Trophoblast cell (in vitro differentiated cells and primary cell): ENCODE measurements around the gene TESK2.
"Not testable (repeated sequence)": the region's sequence is repeated elsewhere in the genome, so short reads cannot be mapped to it uniquely, and the experiment has no call there.

ENCODE experiments used
- DNase-seq, 2 donors: peaks; one replicate each; pipeline ENCODE4 v3.0.0-alpha.2; 2016
- H2AFZ ChIP-seq: 2 replicates; pipeline ENCODE4 v1.6.1; 2013; ENCODE audit warnings: low read length, moderate library complexity, mild to moderate bottlenecking; ENCODE audit not compliant: insufficient read depth, poor library complexity
- H2AK5ac ChIP-seq: 2 replicates; pipeline ENCODE4 v1.6.1; 2013; ENCODE audit warnings: mild to moderate bottlenecking, low read length
- H2BK120ac ChIP-seq: 2 replicates; pipeline ENCODE4 v1.6.1; 2013; ENCODE audit warnings: low read length, mild to moderate bottlenecking, moderate library complexity; ENCODE audit not compliant: insufficient read depth, poor library complexity
- H2BK12ac ChIP-seq: 2 replicates; pipeline ENCODE4 v1.6.1; 2013; ENCODE audit warnings: mild to moderate bottlenecking, low read length, moderate library complexity
- H2BK5ac ChIP-seq: 2 replicates; pipeline ENCODE4 v1.6.1; 2013; ENCODE audit warnings: low read length, low read depth, moderate library complexity, mild to moderate bottlenecking; ENCODE audit not compliant: poor library complexity
- H3K14ac ChIP-seq: 2 replicates; pipeline ENCODE4 v1.6.1; 2013; ENCODE audit warnings: mild to moderate bottlenecking, low read length
- H3K18ac ChIP-seq: 2 replicates; pipeline ENCODE4 v1.6.1; 2013; ENCODE audit warnings: mild to moderate bottlenecking, low read length
- H3K23ac ChIP-seq: 2 replicates; pipeline ENCODE4 v1.6.1; 2013; ENCODE audit warnings: low read length
- H3K27ac ChIP-seq: 2 replicates; pipeline ENCODE4 v1.5.1; 2013; ENCODE audit warnings: low read depth, mild to moderate bottlenecking, inconsistent platforms, low read length, moderate library complexity
- H3K27me3 ChIP-seq: 2 replicates; pipeline ENCODE4 v1.6.1; 2013; ENCODE audit warnings: inconsistent platforms, mild to moderate bottlenecking, low read length, moderate library complexity; ENCODE audit not compliant: insufficient read depth
- H3K36me3 ChIP-seq, 2 experiments: 1 replicate in 1 of 2; 2 replicates in 1 of 2; pipeline ENCODE4 v1.6.1; 2013; ENCODE audit warnings: low read length in 2 of 2, mild to moderate bottlenecking in 2 of 2, moderate library complexity in 1 of 2; ENCODE audit not compliant: insufficient read depth in 2 of 2, control insufficient read depth in 1 of 2
- H3K4ac ChIP-seq: 2 replicates; pipeline ENCODE4 v1.6.1; 2013; ENCODE audit warnings: low read depth, mild to moderate bottlenecking, low read length, moderate library complexity
- H3K4me1 ChIP-seq, 2 experiments: 1 replicate in 1 of 2; 2 replicates in 1 of 2; pipeline ENCODE4 v1.6.1; 2013; ENCODE audit warnings: low read length in 2 of 2, mild to moderate bottlenecking in 2 of 2, moderate library complexity in 1 of 2; ENCODE audit not compliant: insufficient read depth in 2 of 2, control insufficient read depth in 1 of 2
- H3K4me2 ChIP-seq: 2 replicates; pipeline ENCODE4 v1.6.1; 2013; ENCODE audit warnings: inconsistent platforms, mild to moderate bottlenecking, low read length, moderate library complexity
- H3K4me3 ChIP-seq: 2 replicates; pipeline ENCODE4 v1.5.1; 2013; ENCODE audit warnings: mild to moderate bottlenecking, low read depth, low read length, inconsistent platforms
- H3K79me1 ChIP-seq: one replicate; pipeline ENCODE4 v1.6.1; 2013; ENCODE audit warnings: low read length
- H3K79me2 ChIP-seq: 2 replicates; pipeline ENCODE4 v1.6.1; 2013; ENCODE audit warnings: low read length, mild to moderate bottlenecking; ENCODE audit not compliant: control insufficient read depth, insufficient read depth, poor library complexity
- H3K9ac ChIP-seq: 2 replicates; pipeline ENCODE4 v1.6.1; 2013; ENCODE audit warnings: mild to moderate bottlenecking, low read length
- H3K9me3 ChIP-seq: 2 replicates; pipeline ENCODE4 v1.6.1; 2013; ENCODE audit warnings: low read depth, mild to moderate bottlenecking, control low read depth, inconsistent platforms, low read length; ENCODE audit not compliant: insufficient read depth
- H4K12ac ChIP-seq: 2 replicates; pipeline ENCODE4 v1.6.1; 2013; ENCODE audit warnings: low read depth, mild to moderate bottlenecking, low read length, moderate library complexity
- H4K8ac ChIP-seq: 2 replicates; pipeline ENCODE4 v1.6.1; 2013; ENCODE audit warnings: low read depth, mild to moderate bottlenecking, low read length, moderate library complexity
- H4K91ac ChIP-seq: one replicate; pipeline ENCODE4 v1.6.1; 2013; ENCODE audit warnings: low read depth, mild to moderate bottlenecking, low read length, moderate library complexity
- WGBS: extraction: QIAGEN DNeasy Blood & Tissue Kit; methylation state at CpG from one replicate; pipeline ENCODE4 v1.1.7; 2013; ENCODE audit warnings: missing lambda C conversion rate; ENCODE audit not compliant: insufficient read length, insufficient coverage; ENCODE audit errors: extremely low coverage; 5-methylcytosine and 5-hydroxymethylcytosine counted together

TESK2 gene

DNA sequence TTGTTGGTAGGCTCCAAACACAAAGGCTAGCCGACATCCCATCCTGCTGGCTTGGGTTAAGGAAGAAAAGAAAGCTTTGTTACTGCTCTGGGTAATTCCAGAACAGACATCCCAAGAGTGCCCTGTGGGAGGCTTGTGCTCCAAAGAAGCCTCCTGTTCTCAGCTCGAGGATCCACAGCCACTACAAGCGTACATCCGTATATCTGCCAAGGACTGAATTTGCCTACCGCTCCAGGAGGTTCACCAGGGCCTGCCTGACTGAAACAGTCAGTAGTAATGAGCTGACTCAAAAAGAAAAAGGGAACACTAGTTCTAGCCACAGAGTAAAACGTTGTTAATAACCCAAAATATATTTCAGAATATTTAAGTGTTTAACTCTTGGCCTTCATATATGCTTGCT, 125.9 kb downstream of the TESK2 start:
- Histone ChIP-seq H3K36me3 (no peaks in the 10 kb centered on the region), H2AK5ac (no peak overlapping the region), H2AFZ (no peak overlapping the region), H3K18ac (no peak overlapping the region), H3K4me1 (no peaks in the 10 kb centered on the region), H3K14ac (no peak overlapping the region), H2BK5ac (no peak overlapping the region), H3K4me3 (no peak overlapping the region), H2BK120ac (no peak overlapping the region), H3K27me3 (no peaks in the 10 kb centered on the region), H3K23ac (no peak overlapping the region), H4K91ac (no peak overlapping the region), H3K4me2 (no peak overlapping the region), H2BK12ac (no peak overlapping the region), H4K8ac (no peak overlapping the region), H4K12ac (no peak overlapping the region), H3K27ac (no peak overlapping the region), H3K79me2 (no peaks in the 10 kb centered on the region), H3K9ac (no peak overlapping the region), H3K4ac (no peak overlapping the region), H3K79me1 (no peaks in the 10 kb centered on the region), H3K9me3 (no peaks in the 10 kb centered on the region)
- no peak for DNase-seq
- no CpG with 5 or more reads among the region's 6 CpGs for WGBS

DNA sequence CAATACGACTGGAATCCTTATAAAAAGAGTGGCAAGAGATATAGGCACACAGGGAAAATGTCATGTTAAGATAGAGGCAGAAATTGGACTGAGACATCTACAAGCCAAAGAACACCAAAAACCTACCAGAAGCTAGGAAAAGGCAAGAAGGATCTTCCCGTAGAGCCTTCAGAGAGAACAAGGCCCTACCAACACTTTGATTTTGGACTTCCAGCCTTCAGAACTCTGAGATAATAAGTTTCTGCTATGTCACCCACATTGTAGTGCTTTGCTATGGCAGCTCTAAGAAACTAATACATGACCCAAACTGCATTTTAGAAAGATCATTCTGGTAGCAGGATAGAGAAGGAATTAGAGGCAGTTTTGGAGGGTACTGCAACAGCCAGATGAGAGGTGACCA, 126.7 kb downstream of the TESK2 start:
- Histone ChIP-seq H2AFZ (no peak overlapping the region), H3K4ac (no peak overlapping the region)

DNA sequence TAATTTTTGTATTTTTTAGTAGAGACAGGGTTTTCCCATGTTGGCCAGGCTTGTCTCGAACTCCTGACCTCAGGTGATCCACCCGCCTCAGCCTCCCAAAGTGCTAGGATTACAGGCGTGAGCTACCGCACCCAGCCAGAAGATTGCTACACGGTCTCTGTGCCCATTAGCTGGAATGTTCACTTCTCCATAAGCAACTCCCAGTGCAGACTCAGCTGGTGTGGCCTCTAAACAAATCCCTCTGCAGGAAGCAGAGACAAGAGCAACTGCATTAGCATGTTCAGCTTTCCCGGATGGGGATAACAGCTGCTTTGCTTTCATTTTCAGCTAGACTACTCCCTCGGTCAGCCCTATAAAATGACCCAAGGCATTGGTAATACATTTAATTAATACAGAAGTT, 130.0 kb downstream of the TESK2 start:
- not testable (repeated sequence) for H4K8ac ChIP-seq, H3K79me2 ChIP-seq, H3K4me1 ChIP-seq, H3K36me3 ChIP-seq, H3K9ac ChIP-seq, H3K4ac ChIP-seq, H3K9me3 ChIP-seq, H3K79me1 ChIP-seq, H4K12ac ChIP-seq, H2BK12ac ChIP-seq, H2AFZ ChIP-seq, H3K14ac ChIP-seq, H3K18ac ChIP-seq, H2BK120ac ChIP-seq, H3K4me3 ChIP-seq, H3K4me2 ChIP-seq, H4K91ac ChIP-seq, H2AK5ac ChIP-seq, H2BK5ac ChIP-seq, H3K23ac ChIP-seq, H3K27me3 ChIP-seq, H3K27ac ChIP-seq
- no CpG with 5 or more reads among the region's 7 CpGs for WGBS
- peak in 1 of 2 donors; percentile 26 for DNase-seq

More for the DNA sequence above, 126.7 kb downstream of the TESK2 start:
- Histone ChIP-seq H2BK12ac (no peak overlapping the region), H3K4me3 (no peak overlapping the region), H3K9me3 (no peaks in the 10 kb centered on the region), H3K9ac (no peak overlapping the region), H4K12ac (no peak overlapping the region), H3K36me3 (no peaks in the 10 kb centered on the region), H2BK120ac (no peak overlapping the region), H3K4me1 (no peaks in the 10 kb centered on the region), H3K27me3 (no peaks in the 10 kb centered on the region), H4K91ac (no peak overlapping the region), H3K27ac (no peak overlapping the region), H3K23ac (no peak overlapping the region), H3K79me1 (no peaks in the 10 kb centered on the region), H2BK5ac (no peak overlapping the region), H3K79me2 (no peaks in the 10 kb centered on the region), H2AK5ac (no peak overlapping the region), H3K18ac (no peak overlapping the region), H3K14ac (no peak overlapping the region), H4K8ac (no peak overlapping the region), H3K4me2 (no peak overlapping the region)
- no CpG with 5 or more reads among the region's 2 CpGs for WGBS
- no peak for DNase-seq

DNA sequence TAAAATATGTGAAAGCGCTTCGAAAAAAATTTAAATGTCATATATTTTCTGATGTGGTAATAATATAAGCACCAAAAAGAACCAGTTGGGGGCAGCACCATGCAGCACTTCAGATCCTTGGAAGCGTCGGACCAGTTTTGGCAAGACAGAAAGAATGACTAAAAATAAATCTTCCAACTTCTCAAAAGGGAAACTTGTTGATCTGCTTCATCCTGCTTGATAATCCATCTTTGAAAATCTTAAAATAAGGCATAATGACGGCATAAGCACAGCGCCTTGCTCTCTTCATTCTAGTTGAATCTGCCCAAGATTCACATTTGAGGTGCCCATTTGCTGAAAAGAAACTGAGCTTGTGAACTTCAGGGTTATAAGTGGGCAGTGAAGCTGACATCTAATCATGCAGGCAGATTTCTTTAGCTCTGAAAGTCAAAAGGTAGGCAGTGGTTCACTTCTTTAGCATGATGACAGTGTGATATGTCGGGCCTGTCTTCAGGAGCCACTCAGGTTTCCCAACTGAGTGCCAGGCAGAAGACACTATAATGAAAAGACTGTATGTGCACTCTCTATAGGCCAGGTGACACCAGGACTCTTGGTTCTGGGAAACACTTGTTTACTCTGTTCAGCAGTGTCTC, 131.0 kb downstream of the TESK2 start:
- Histone ChIP-seq H3K4me2 (no peak overlapping the region), H4K8ac (no peak overlapping the region), H3K9me3 (no peaks in the 10 kb centered on the region), H3K27me3 (no peaks in the 10 kb centered on the region), H2AK5ac (no peak overlapping the region), H3K18ac (no peak overlapping the region), H3K79me2 (no peaks in the 10 kb centered on the region), H3K9ac (no peak overlapping the region), H2BK5ac (no peak overlapping the region), H3K27ac (no peak overlapping the region), H3K23ac (no peak overlapping the region), H2BK12ac (no peak overlapping the region), H3K4me3 (no peak overlapping the region), H3K4ac (no peak overlapping the region), H4K12ac (no peak overlapping the region), H3K4me1 (peaks cover 0 to 2% of the 10 kb centered on the region in 2 experiments), H3K14ac (no peak overlapping the region), H2AFZ (no peak overlapping the region), H4K91ac (no peak overlapping the region), H2BK120ac (no peak overlapping the region), H3K36me3 (no peaks in the 10 kb centered on the region), H3K79me1 (no peaks in the 10 kb centered on the region)
- WGBS, result no CpG with 5 or more reads among the region's 7 CpGs
- DNase-seq, result peak; percentile 35 to 76
